HCT116 (cell line): ENCODE data around the gene SCP2. TPM values are rescaled to one million over a fixed set of nuclear protein-coding genes. Genes with fewer than 3 reads are reported as not detected.

ENCODE experiments used
- ATAC-seq: fragments of 200-7000 bp; cut with Tn5 transposase; 2 replicates; pipeline ENCODE4 v1.9.1; 2020; ENCODE audit warnings: mild to moderate bottlenecking, moderate library complexity
- BruUV-seq: library from RNA; stranded (reverse); fragments of 400-500 nt; replicated peaks from 2 replicates; lab custom pipeline; 2021; lab: Mats Ljungman, UMichigan
- CTCF ChIA-PET: fragments of 300-600 bp; sonication (Branson Sonifier 250); formaldehyde crosslinking; loops from one replicate; lab custom pipeline; 2021; ENCODE audit warnings: antibody characterized with exemption; lab: Charles Lee
- POLR2A ChIA-PET: fragments of 300-600, 350-600 bp; sonication (Branson Sonifier 250); formaldehyde crosslinking; loops from one replicate; lab custom pipeline; 2021; ENCODE audit warnings: antibody characterized with exemption; lab: Charles Lee
- RAD21 ChIA-PET, 2 experiments: fragments of 300-600 bp; sonication (Branson Sonifier 250); formaldehyde crosslinking; loops; one replicate each; lab custom pipeline; 2023; ENCODE audit warnings: low total read pairs in 2 of 2; ENCODE audit not compliant: uncharacterized antibody in 2 of 2, unreplicated experiment in 2 of 2, low non-redundant PET in 1 of 2; lab: Charles Lee
- DNase-seq: peaks from one replicate; pipeline ENCODE4 v3.0.0-alpha.2; 2010; ENCODE audit warnings: low read depth, low spot score
- H2AFZ ChIP-seq: fragments of 200-600 bp; shearing (Covaris generic), sonication (generic); 2 replicates; pipeline ENCODE4 v1.6.1; 2017; ENCODE audit warnings: low read depth, mixed run types, mixed read lengths, antibody characterized with exemption, low read length; ENCODE audit not compliant: poor library complexity, severe bottlenecking
- H3K27ac ChIP-seq: 2 replicates; pipeline ENCODE4 v1.5.1; 2012; ENCODE audit warnings: low read depth, low read length
- H3K27me3 ChIP-seq: fragments of 200-600 bp; sonication (generic); 2 replicates; pipeline ENCODE4 v1.6.1; 2016; ENCODE audit warnings: mixed run types, low read length, mixed read lengths; ENCODE audit not compliant: insufficient read depth
- H3K36me3 ChIP-seq, 2 experiments: fragments of 200-500 bp in 1 of 2; fragments of 200-600 bp in 1 of 2; sonication (Bioruptor generic) in 1 of 2; sonication (generic) in 1 of 2; 2 replicates each; pipeline versions ENCODE4 v1.5.1 to v1.6.1; 2014 to 2016; ENCODE audit warnings: low read length in 2 of 2, inconsistent platforms in 1 of 2, mixed read lengths in 1 of 2, mixed run types in 1 of 2; ENCODE audit not compliant: insufficient read depth in 2 of 2, control insufficient read depth in 1 of 2
- H3K4me1 ChIP-seq, 2 experiments: fragments of 200-600 bp in 1 of 2; sonication (generic) in 1 of 2; 2 replicates each; pipeline versions ENCODE4 v1.5.1 to v1.6.1; 2012 to 2017; ENCODE audit warnings: low read length in 2 of 2, inconsistent platforms in 1 of 2, mild to moderate bottlenecking in 1 of 2, mixed read lengths in 1 of 2, mixed run types in 1 of 2, moderate library complexity in 1 of 2; ENCODE audit not compliant: insufficient read depth in 2 of 2, control insufficient read depth in 1 of 2
- H3K4me2 ChIP-seq: fragments of 200-600 bp; sonication (generic); 2 replicates; pipeline ENCODE4 v1.6.1; 2017; ENCODE audit warnings: mixed run types, low read length, mixed read lengths
- H3K4me3 ChIP-seq, 2 experiments: fragments of 200-600 bp in 1 of 2; sonication (generic) in 1 of 2; replicated peaks in 1 of 2; 2 replicates each; pipeline ENCODE4 v1.5.1; 2011 to 2016; ENCODE audit warnings: low read length in 2 of 2, control low read depth in 1 of 2, low read depth in 1 of 2, mild to moderate bottlenecking in 1 of 2, mixed read lengths in 1 of 2, mixed run types in 1 of 2
- H3K79me2 ChIP-seq: fragments of 200-600 bp; sonication (generic); 2 replicates; pipeline ENCODE4 v1.6.1; 2017; ENCODE audit warnings: mild to moderate bottlenecking, mixed run types, low read length, moderate library complexity, mixed read lengths; ENCODE audit not compliant: insufficient read depth
- H3K9ac ChIP-seq: fragments of 200-600 bp; sonication (generic); 2 replicates; pipeline ENCODE4 v1.6.1; 2016; ENCODE audit warnings: low read length, mixed read lengths
- H3K9me2 ChIP-seq: fragments of 200-600 bp; sonication (generic), shearing (Covaris generic); 2 replicates; pipeline ENCODE4 v1.6.1; 2017; ENCODE audit warnings: mixed run types, mild to moderate bottlenecking, moderate library complexity; ENCODE audit not compliant: insufficient read depth
- H3K9me3 ChIP-seq, 2 experiments: fragments of 200-500 bp in 1 of 2; fragments of 200-600 bp in 1 of 2; sonication (Bioruptor generic) in 1 of 2; sonication (generic) in 1 of 2; 2 replicates each; pipeline ENCODE4 v1.6.1; 2014 to 2017; ENCODE audit warnings: low read length in 2 of 2, mixed read lengths in 2 of 2, inconsistent platforms in 1 of 2, low read depth in 1 of 2, mild to moderate bottlenecking in 1 of 2, mixed run types in 1 of 2, moderate library complexity in 1 of 2; ENCODE audit not compliant: control insufficient read depth in 1 of 2, insufficient read depth in 1 of 2
- H4K20me1 ChIP-seq: fragments of 200-600 bp; sonication (generic), shearing (Covaris generic); 2 replicates; pipeline ENCODE4 v1.6.1; 2017; ENCODE audit warnings: mixed run types, mild to moderate bottlenecking, moderate library complexity; ENCODE audit not compliant: insufficient read depth
- ATF3 ChIP-seq: IDR thresholded peaks from 2 replicates; pipeline ENCODE4 v1.6.1; 2012
- CBX3 ChIP-seq: IDR thresholded peaks from 2 replicates; pipeline ENCODE4 v1.6.1; 2012; ENCODE audit warnings: low read depth
- EGR1 ChIP-seq: IDR thresholded peaks from 2 replicates; pipeline ENCODE4 v1.6.1; 2012; ENCODE audit warnings: low read depth
- MAX ChIP-seq: IDR thresholded peaks from 2 replicates; pipeline ENCODE4 v1.6.1; 2012
- RAD21 ChIP-seq: IDR thresholded peaks from 2 replicates; pipeline ENCODE4 v1.6.1; 2012; ENCODE audit warnings: low read depth, mild to moderate bottlenecking
- SP1 ChIP-seq: IDR thresholded peaks from 2 replicates; pipeline ENCODE4 v1.6.1; 2012; ENCODE audit warnings: low read depth
- SRF ChIP-seq: IDR thresholded peaks from 2 replicates; pipeline ENCODE4 v1.6.1; 2012; ENCODE audit warnings: low read depth
- ZBTB33 ChIP-seq: IDR thresholded peaks from 2 replicates; pipeline ENCODE4 v1.6.1; 2011; ENCODE audit warnings: mild to moderate bottlenecking, low read length, moderate library complexity; ENCODE audit not compliant: insufficient replicate concordance; ENCODE audit errors: extremely low read depth
- intact Hi-C: fragments of 100-400 bp; cut with micrococcal nuclease; formaldehyde crosslinking; loops from 2 replicates; pipeline ENCODE4 v1.10.0; 2022
- total RNA-seq: library from RNA; stranded (reverse); gene quantifications from one replicate; pipeline ENCODE4 v1.2.1, GENCODE V29; 2021; ENCODE audit not compliant: unreplicated experiment
- TF ChIP-seq, protein P1 (sequence below), 3 experiments: fragments of 200-600 bp in 1 of 3; sonication (generic) in 1 of 3; IDR thresholded peaks in 2 of 3; conservative IDR thresholded peaks in 1 of 3; 2 replicates each; pipeline ENCODE4 v1.5.1; 2012 to 2017; ENCODE audit warnings: low read depth in 2 of 3, low read length in 2 of 3, antibody characterized with exemption in 1 of 3, borderline replicate concordance in 1 of 3, control low read depth in 1 of 3, mild to moderate bottlenecking in 1 of 3, mixed read lengths in 1 of 3, mixed run types in 1 of 3, moderate library complexity in 1 of 3; ENCODE audit not compliant: insufficient read depth in 1 of 3

SCP2 gene
- total RNA-seq, 1 experiment from 2014 or later = 62.0 TPM

DNA sequence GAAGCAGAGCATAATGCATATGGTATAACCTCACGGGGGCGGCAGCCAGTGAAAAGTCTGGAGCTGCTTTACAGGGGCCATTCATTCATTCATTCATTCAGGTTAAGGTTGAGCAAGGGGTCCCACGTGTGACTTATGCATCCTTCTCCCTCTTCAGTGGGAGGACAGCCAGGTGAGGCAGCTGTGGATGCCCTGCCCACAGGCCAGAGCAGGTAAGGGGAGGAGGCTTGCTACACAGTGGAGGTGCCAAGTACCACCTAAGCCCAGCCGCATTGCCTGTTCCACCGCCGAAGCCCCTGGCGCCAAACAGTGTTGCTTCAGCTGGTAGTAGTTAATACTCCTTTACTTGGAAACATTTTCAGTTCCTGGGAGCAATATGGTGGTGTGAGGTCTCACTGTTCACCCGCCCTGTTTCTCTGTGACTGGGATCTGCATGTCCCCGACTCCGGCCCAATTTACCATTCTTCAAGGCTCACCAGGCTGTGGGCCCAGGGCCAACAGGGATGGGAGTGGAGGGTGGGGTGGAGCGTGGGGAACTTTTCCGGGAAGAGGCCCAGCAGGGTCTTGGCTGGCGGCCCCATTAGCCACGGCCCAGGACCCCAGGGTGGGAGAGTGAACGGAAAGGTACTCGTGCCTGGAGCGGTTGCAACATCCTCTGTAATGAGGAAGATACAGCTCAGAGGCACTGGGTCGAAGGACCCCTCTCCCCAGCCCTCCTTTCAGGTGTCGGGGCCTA lies 134.2 kb downstream of the SCP2 start:
- TF ChIP-seq EGR1 = no peak
- H3K27ac ChIP-seq = no peak overlapping the region
- H3K9me2 ChIP-seq = no peaks in the 10 kb centered on the region
- no peaks in the 10 kb centered on the region for H3K9me3 ChIP-seq
- no peaks in the 10 kb centered on the region for H3K79me2 ChIP-seq
- no TSS peak for BruUV-seq
- no peak overlapping the region for H3K9ac ChIP-seq
- H3K36me3 ChIP-seq = no peaks in the 10 kb centered on the region
- intact Hi-C loops = no loop called here
- H4K20me1 ChIP-seq = no peaks in the 10 kb centered on the region
- H3K4me1 ChIP-seq = no peaks in the 10 kb centered on the region
- ATAC-seq (no peak), DNase-seq (no peak)
- no peaks in the 10 kb centered on the region for H3K27me3 ChIP-seq
- H2AFZ ChIP-seq = no peak overlapping the region
- H3K4me2 ChIP-seq = no peak overlapping the region
- no peak overlapping the region for H3K4me3 ChIP-seq
- POLR2A ChIA-PET = no interaction called here
- CTCF ChIA-PET = no interaction called here
- RAD21 ChIA-PET = no interaction called here

GRCh38 chr1:53061859-53062707 lies 135.0 kb downstream of the SCP2 start, which contains the start of gene PODN:
PODN (plus strand) TSS chr1:53062213; CDS start chr1:53069856, 7,643 bp downstream.
- Histone ChIP-seq H3K9ac (no peak within 1 kb of the TSS), H4K20me1 (no peaks in the 10 kb centered on the region), H3K4me1 (no peaks in the 10 kb centered on the region), H3K27ac (no peak within 1 kb of the TSS), H3K9me3 (no peaks in the 10 kb centered on the region), H3K9me2 (no peaks in the 10 kb centered on the region), H3K36me3 (no peaks in the 10 kb centered on the region), H3K79me2 (no peaks in the 10 kb centered on the region), H3K27me3 (no peaks in the 10 kb centered on the region), H3K4me3 (no peak within 1 kb of the TSS), H2AFZ (no peak within 1 kb of the TSS), H3K4me2 (no peak within 1 kb of the TSS)
- BruUV-seq = no TSS peak
- intact Hi-C loops = no loop called here
- RAD21 ChIA-PET = no interaction called here
- no peak for ATAC-seq
- CTCF ChIA-PET = no interaction called here
- POLR2A ChIA-PET = no interaction called here
- TF ChIP-seq ZBTB33 = no peak
- TF ChIP-seq ATF3 = no peak
- TF ChIP-seq SP1 = no peak
- TF ChIP-seq, protein P1, sequence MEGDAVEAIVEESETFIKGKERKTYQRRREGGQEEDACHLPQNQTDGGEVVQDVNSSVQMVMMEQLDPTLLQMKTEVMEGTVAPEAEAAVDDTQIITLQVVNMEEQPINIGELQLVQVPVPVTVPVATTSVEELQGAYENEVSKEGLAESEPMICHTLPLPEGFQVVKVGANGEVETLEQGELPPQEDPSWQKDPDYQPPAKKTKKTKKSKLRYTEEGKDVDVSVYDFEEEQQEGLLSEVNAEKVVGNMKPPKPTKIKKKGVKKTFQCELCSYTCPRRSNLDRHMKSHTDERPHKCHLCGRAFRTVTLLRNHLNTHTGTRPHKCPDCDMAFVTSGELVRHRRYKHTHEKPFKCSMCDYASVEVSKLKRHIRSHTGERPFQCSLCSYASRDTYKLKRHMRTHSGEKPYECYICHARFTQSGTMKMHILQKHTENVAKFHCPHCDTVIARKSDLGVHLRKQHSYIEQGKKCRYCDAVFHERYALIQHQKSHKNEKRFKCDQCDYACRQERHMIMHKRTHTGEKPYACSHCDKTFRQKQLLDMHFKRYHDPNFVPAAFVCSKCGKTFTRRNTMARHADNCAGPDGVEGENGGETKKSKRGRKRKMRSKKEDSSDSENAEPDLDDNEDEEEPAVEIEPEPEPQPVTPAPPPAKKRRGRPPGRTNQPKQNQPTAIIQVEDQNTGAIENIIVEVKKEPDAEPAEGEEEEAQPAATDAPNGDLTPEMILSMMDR (IDR thresholded peaks at IDR 0.05 in 2 of 3, conservative IDR thresholded peaks at IDR 0.05 in 1 of 3; ENCODE audit: borderline replicate concordance in 1 of 3, insufficient read depth in 1 of 3, low read depth in 2 of 3, low read length in 2 of 3) = no peak
- TF ChIP-seq CBX3 = no peak
- TF ChIP-seq RAD21 = no peak
- no peak for TF ChIP-seq SRF
- no peak for TF ChIP-seq MAX
- no peak for DNase-seq
